Thymus (tissue), 11 donors: Measurements from ENCODE around the gene ARL5A. TPM values are rescaled to one million over a fixed set of nuclear protein-coding genes. Genes with fewer than 3 reads are reported as not detected.

Experiments
- DNase-seq, 9 donors: peaks; one replicate each; pipeline ENCODE4 v3.0.0-alpha.2; 2013; ENCODE audit warnings: low spot score in 9 of 9, low read depth in 6 of 9, missing footprints in 1 of 9
- H3K27ac ChIP-seq, 2 donors: one replicate each; pipeline ENCODE4 v1.5.1; 2013; ENCODE audit warnings: control low read depth in 1 of 2, low read depth in 1 of 2, low read length in 1 of 2, mild to moderate bottlenecking in 1 of 2, moderate library complexity in 1 of 2
- H3K27me3 ChIP-seq, 2 donors: one replicate each; pipeline ENCODE4 v1.5.1; 2013; ENCODE audit warnings: low read length in 1 of 2; ENCODE audit not compliant: control insufficient read depth in 2 of 2, insufficient read depth in 1 of 2
- H3K36me3 ChIP-seq, 2 donors: one replicate each; pipeline ENCODE4 v1.5.1; 2013; ENCODE audit warnings: low read length in 1 of 2, mild to moderate bottlenecking in 1 of 2, moderate library complexity in 1 of 2; ENCODE audit not compliant: control insufficient read depth in 2 of 2, insufficient read depth in 2 of 2
- H3K4me1 ChIP-seq, 2 donors: one replicate each; pipeline ENCODE4 v1.5.1; 2013; ENCODE audit warnings: low read length in 2 of 2; ENCODE audit not compliant: control insufficient read depth in 2 of 2, insufficient read depth in 2 of 2
- H3K4me3 ChIP-seq, 2 donors: one replicate each; pipeline ENCODE4 v1.5.1; 2013; ENCODE audit warnings: low read length in 2 of 2, control low read depth in 1 of 2, mild to moderate bottlenecking in 1 of 2
- H3K9me3 ChIP-seq, 2 donors: one replicate each; pipeline ENCODE4 v1.5.1; 2013; ENCODE audit warnings: low read length in 1 of 2, mild to moderate bottlenecking in 1 of 2; ENCODE audit not compliant: control insufficient read depth in 2 of 2, insufficient read depth in 1 of 2
- WGBS: extraction: QIAGEN DNeasy Blood & Tissue Kit; methylation state at CpG from one replicate; pipeline ENCODE4 v1.1.7; 2013; 5-methylcytosine and 5-hydroxymethylcytosine counted together
- polyA plus RNA-seq: library from polyadenylated mRNA; stranded (reverse); fragments of 200-250 nt; gene quantifications from one replicate; pipeline ENCODE4 v1.2.3, GENCODE V29; 2013
- total RNA-seq: library from RNA; stranded (reverse); fragments of 120-200 nt; gene quantifications from one replicate; pipeline ENCODE4 v1.2.4, GENCODE V29; 2013
- donor health status: healthy.

Gene ARL5A
- total and polyA plus RNA-seq, 2 donors: 15.0 to 44.1 TPM

DNA sequence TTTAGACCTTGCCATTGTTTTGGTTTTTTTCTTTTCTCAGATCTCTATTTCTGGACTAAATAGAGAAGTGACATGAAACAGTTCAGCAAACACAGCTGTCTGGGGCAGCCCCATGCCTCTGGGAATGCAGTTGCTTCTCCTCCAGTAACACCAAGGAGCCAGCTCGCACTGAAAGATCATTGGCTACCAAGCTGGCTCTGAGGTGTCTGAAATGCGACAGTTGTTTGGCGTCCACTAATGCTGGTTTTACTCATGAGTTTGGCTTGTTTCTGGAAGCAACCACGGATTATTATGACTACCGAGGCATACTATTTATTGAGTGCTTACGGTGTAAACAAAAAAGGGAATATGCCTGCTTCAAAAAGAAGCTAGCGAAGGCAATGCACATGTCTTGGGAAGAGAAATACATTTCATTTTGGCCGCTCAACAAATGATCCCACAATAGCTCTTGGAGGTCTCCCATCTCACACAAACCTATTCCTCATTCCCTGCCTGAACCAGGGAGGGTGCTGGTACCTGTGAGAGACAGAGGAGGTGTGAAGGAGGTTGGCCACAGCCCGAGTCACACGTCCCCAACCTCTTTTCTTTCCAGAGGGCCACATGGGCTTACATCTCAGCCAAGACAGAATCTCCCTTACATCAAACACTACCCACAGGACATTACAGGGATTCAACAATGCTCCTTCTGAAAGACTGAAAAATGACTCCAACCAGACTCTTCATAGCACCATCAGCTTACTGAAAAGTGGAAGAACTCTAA, 56.4 kb downstream of the ARL5A start:
- Histone ChIP-seq H3K36me3 (peaks cover 0 to 11% of the 10 kb centered on the region in 2 donors), H3K27ac (no peak overlapping the region), H3K27me3 (no peaks in the 10 kb centered on the region), H3K9me3 (no peaks in the 10 kb centered on the region), H3K4me3 (no peak overlapping the region), H3K4me1 (no peaks in the 10 kb centered on the region)
- peak in 1 of 9 donors; percentile 10 for DNase-seq
- 97% methylated on average over 10 of the region's 10 CpGs for WGBS

DNA sequence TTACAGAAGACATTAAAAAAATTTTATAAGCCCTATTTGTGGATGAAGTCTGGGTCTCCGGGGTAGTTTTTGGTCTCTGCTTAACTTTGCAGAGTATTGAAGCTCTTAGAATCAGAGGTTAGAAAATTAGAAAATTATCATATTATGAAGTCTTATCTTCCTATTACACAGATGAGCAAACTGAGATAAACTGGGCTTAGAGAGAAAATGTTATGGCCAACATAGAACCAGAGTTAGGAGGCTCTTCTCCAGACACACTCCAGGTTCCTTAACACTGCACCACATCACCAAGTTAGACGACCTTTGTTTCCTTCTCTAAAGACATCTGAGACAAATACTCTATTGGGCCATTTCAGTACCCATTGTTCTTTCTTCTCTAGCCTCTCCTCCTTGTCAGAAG, 57.2 kb downstream of the ARL5A start:
- no peak overlapping the region for H3K4me3 ChIP-seq
- H3K27ac ChIP-seq: no peak overlapping the region
- 91% methylated on average over 2 of the region's 2 CpGs for WGBS
- H3K4me1 ChIP-seq: no peaks in the 10 kb centered on the region
- H3K9me3 ChIP-seq: no peaks in the 10 kb centered on the region
- H3K27me3 ChIP-seq: no peaks in the 10 kb centered on the region
- no peak for DNase-seq
- peaks cover 0 to 5% of the 10 kb centered on the region in 2 donors for H3K36me3 ChIP-seq

DNA sequence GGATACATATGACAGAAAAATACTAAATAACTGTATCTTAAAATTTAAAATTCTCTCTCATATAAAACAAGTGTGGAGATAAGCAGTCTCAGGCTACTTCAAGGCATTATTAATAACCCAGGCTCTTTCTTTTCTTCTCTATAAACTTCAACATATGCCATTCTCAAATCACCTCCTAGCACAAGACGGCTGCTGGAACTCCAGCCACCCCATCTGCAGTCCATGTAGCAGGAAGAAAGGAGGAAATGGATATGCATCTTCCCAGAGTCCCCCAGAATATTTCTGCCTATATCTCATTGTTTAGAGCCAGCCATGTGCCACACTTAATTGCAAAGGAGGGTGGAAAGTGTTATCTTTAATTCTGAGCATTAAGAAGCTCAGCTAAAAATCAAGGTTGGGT, 58.6 kb downstream of the ARL5A start:
- H3K27ac ChIP-seq: no peak overlapping the region
- no peaks in the 10 kb centered on the region for H3K4me1 ChIP-seq
- DNase-seq: no peak
- no peak overlapping the region for H3K4me3 ChIP-seq
- no peaks in the 10 kb centered on the region for H3K27me3 ChIP-seq
- H3K9me3 ChIP-seq: no peaks in the 10 kb centered on the region
- H3K36me3 ChIP-seq: no peaks in the 10 kb centered on the region
- WGBS: 100% methylated on average over 1 of the region's 1 CpG

DNA sequence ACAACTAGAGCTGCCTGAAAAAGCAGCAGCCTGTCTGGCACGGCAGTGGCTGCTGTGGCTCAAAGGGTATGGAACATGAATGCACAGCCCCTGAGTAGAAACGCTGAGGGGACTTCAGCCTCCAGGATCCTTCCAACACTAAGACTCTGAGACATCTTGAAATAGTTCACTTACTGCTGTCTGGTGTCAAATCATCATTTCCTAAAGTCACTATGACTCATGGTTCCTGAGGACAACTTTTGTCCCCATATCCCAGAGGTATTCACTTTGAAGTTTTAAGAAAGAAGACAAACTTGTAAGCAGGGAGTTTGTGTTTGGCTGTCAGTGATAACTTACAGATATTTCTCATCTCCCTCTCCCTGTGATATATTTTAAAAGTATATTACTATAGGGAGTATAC, 60.7 kb downstream of the ARL5A start:
- Histone ChIP-seq H3K27ac (no peak overlapping the region), H3K4me1 (no peaks in the 10 kb centered on the region), H3K9me3 (no peaks in the 10 kb centered on the region), H3K27me3 (no peaks in the 10 kb centered on the region), H3K36me3 (no peaks in the 10 kb centered on the region), H3K4me3 (no peak overlapping the region)
- no peak for DNase-seq
- 91% methylated on average over 2 of the region's 2 CpGs for WGBS

DNA sequence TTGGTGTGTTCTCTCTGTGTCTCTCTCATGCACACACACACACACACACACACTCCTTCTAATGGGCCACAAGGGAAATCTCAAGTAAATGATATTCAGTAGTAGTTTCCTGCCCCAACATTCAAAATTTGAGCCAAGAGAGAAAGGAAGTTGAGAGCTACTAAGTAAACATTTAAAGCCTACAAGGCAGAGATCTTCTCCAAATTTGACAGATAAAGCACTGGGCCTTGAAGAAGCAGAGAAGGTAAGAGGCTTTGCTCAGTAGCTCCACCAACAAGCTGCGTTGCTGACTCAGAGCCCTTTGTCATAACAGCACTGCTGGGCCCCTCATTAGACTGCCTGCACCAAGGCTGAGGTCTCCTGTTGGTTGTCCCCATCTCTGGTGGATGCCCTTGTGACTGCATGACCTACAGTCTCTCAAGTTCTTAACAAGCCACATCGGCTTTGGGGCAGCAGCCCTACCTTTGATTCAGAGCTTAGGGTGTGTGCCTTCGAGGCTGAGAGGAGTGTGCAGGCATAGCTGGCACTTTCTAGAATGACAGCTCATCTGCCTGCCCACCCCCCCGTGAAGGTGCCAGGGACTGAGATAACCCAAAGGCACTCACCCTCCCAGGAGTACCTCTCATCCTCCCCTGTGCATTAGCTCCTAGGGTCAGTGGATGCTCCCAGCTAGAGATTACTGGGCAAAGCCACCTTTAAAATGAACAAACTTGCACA, 61.6 kb downstream of the ARL5A start:
- no peak for DNase-seq
- no peaks in the 10 kb centered on the region for H3K9me3 ChIP-seq
- H3K27ac ChIP-seq: peak overlapping the region in 1 of 2 donors; percentile 2
- no peak overlapping the region for H3K4me3 ChIP-seq
- WGBS: 92% methylated on average over 4 of the region's 4 CpGs
- no peaks in the 10 kb centered on the region for H3K4me1 ChIP-seq
- no peaks in the 10 kb centered on the region for H3K36me3 ChIP-seq
- H3K27me3 ChIP-seq: no peaks in the 10 kb centered on the region

DNA sequence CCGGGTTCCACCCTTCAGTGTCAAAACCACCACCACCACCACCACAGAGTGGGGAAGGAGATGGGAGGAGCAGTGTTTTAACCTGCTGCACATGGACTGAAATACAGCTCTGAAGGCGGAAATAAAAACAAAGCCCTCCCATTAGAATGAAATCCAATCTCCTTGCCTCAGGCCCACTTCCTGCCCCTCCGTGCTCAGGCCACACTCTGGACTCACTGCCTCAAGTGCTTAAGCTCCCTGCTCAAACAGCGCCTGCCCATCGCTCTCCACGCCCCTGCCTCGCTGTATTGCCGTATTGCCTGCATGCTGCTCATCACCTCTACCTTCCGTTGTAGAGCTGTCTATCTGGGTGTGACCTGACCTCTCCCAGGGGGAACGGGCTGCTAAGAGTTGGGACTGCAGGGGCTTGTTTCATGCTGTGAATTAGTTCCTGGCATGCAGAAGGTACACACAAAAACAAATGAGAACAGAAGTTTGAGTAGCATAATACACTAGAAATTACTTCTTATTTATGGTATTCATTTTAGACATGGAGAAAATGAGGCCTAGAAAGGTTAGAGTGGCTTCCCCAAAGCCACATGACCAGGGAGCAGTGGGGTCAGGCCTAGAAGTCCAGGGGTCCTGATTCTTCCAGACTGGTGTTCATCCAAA, 62.3 kb downstream of the ARL5A start:
- Histone ChIP-seq H3K4me1 (no peaks in the 10 kb centered on the region), H3K27ac (no peak overlapping the region), H3K4me3 (no peak overlapping the region), H3K36me3 (no peaks in the 10 kb centered on the region), H3K27me3 (no peaks in the 10 kb centered on the region), H3K9me3 (no peaks in the 10 kb centered on the region)
- no peak for DNase-seq
- WGBS: 93% methylated on average over 10 of the region's 10 CpGs

DNA sequence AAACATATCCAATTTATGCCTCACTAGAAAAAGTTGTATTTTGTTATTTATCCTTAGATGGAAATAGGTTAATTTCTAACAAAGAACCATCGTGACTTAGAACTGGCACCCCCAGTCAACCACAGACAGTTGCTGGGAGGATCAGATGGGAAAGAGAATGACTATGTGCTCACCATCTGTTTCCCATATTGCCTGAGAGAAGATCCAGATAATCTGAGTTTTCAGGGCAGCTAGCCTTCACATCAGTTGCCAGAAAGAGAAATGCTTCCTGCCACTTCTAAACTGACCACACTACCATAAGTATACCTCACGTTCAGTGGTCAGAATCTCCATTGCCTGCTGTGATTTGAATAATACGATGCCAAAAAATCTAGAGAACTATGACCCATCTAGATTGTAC, 65.5 kb downstream of the ARL5A start:
- H3K9me3 ChIP-seq: no peaks in the 10 kb centered on the region
- H3K4me1 ChIP-seq: no peaks in the 10 kb centered on the region
- no peaks in the 10 kb centered on the region for H3K36me3 ChIP-seq
- H3K27me3 ChIP-seq: no peaks in the 10 kb centered on the region
- DNase-seq: no peak
- WGBS: 52% methylated on average over 3 of the region's 3 CpGs
- H3K4me3 ChIP-seq: no peak overlapping the region
- no peak overlapping the region for H3K27ac ChIP-seq

DNA sequence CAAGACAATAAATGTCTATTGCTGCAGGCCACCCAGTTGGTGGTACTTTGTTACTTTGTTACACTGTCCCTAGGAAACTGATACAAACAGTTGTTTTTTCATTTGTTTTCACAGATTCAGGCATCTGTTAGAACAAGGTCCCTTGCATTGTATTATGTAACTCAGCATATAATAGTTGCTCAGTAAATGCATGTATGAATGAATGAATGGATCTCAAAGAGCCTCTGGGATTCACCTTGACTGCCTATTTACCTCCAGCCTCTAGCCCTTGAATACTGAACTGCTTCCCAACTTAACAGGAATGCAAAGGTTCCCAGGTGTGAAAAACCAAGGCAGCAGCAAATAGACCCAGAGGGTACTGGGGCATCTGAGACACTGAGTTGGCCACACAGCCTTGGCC, 66.5 kb downstream of the ARL5A start:
- DNase-seq: no peak
- Histone ChIP-seq H3K4me3 (no peak overlapping the region), H3K9me3 (no peaks in the 10 kb centered on the region), H3K27me3 (no peaks in the 10 kb centered on the region), H3K36me3 (no peaks in the 10 kb centered on the region), H3K4me1 (no peaks in the 10 kb centered on the region), H3K27ac (no peak overlapping the region)

DNA sequence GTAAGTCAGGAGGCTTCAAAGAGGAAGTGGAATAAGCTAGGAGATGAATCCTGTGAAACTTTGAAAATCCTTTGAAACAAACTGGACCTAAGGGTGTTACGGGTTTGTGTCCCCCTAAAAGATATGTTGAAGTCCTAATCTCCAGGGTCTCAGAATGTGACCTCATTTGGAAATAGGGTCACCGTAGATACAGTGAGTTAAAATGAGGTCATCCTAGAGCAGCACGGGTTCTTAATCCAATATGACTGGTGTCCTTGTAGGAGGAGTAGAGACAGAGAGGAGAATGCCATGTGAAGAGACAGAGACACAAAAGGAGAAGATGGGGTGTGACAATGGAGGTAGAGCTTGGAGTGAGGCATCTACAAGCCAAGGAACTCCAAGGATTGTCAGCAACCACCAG, 67.0 kb downstream of the ARL5A start:
- Histone ChIP-seq H3K27ac (no peak overlapping the region), H3K27me3 (no peaks in the 10 kb centered on the region), H3K9me3 (no peaks in the 10 kb centered on the region), H3K4me3 (no peak overlapping the region), H3K4me1 (no peaks in the 10 kb centered on the region), H3K36me3 (no peaks in the 10 kb centered on the region)
- DNase-seq: no peak
- 98% methylated on average over 3 of the region's 3 CpGs for whole genome bisulfite sequencing
